Measurements from ENCODE around the gene NXPH4. TPM values are rescaled to one million over a fixed set of nuclear protein-coding genes. Genes with fewer than 3 reads are reported as not detected.

The NXPH4 gene
- total and polyA plus RNA-seq, 10 of the 15 experiments (the other 5 are each of a cell fraction or from before 2014, with no cell fraction given) = 0.03 to 0.26 TPM; not detected in 8

DNA sequence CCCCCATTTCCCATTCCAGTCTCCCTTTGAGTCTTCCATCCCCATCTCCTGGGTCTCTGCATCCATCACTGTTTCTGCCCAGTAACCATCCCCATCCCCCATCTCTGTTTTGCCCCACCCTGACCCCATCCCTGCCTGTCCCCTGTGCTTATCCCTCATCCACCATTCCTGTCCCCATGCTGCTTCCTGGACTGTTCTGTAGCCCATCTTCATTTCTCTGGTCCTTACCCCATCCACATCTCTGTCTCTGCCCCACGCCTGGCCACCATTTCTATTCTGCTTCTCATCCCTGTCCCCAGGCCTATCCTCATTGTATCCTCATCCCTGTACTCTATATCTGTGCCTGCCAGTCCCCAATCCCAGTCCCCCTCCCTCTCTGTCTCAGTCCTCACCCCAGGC is 4.2 kb downstream of the NXPH4 start:
- Histone ChIP-seq H3K27ac (ENCODE audit: control insufficient read depth, insufficient read depth) (no peak overlapping the region), H3K4me1 (ENCODE audit: control insufficient read depth, insufficient read depth, low read length) (peaks cover 13% of the 10 kb centered on the region), H4K20me1 (ENCODE audit: control insufficient read depth, insufficient read depth) (no peaks in the 10 kb centered on the region), H3K36me3 (ENCODE audit: control insufficient read depth in 2 of 2, insufficient read depth in 2 of 2, low read length in 1 of 2) (no peaks in the 10 kb centered on the region), H3K4me3 (no peak overlapping the region), H3K4me2 (ENCODE audit: control insufficient read depth, insufficient read depth) (no peak overlapping the region), H3K9ac (ENCODE audit: control insufficient read depth, insufficient read depth, low read length) (no peak overlapping the region), H3K79me2 (ENCODE audit: control insufficient read depth, insufficient read depth, low read length) (no peaks in the 10 kb centered on the region), H2AFZ (ENCODE audit: control insufficient read depth, low read depth, low read length) (no peak overlapping the region), H3K9me3 (replicated peaks; ENCODE audit: control insufficient read depth, insufficient read depth, low read length) (no peaks in the 10 kb centered on the region), H3K27me3 (replicated peaks in 1 of 2; ENCODE audit: control insufficient read depth in 2 of 2, insufficient read depth in 2 of 2, low read length in 1 of 2) (peaks cover 33 to 38% of the 10 kb centered on the region in 2 experiments)
- FAIRE-seq = no peak
- SMC1A ChIA-PET (ENCODE audit: uncharacterized antibody, unreplicated experiment) = no interaction called here
- ATAC-seq = no peak
- TF ChIP-seq, protein P1, sequence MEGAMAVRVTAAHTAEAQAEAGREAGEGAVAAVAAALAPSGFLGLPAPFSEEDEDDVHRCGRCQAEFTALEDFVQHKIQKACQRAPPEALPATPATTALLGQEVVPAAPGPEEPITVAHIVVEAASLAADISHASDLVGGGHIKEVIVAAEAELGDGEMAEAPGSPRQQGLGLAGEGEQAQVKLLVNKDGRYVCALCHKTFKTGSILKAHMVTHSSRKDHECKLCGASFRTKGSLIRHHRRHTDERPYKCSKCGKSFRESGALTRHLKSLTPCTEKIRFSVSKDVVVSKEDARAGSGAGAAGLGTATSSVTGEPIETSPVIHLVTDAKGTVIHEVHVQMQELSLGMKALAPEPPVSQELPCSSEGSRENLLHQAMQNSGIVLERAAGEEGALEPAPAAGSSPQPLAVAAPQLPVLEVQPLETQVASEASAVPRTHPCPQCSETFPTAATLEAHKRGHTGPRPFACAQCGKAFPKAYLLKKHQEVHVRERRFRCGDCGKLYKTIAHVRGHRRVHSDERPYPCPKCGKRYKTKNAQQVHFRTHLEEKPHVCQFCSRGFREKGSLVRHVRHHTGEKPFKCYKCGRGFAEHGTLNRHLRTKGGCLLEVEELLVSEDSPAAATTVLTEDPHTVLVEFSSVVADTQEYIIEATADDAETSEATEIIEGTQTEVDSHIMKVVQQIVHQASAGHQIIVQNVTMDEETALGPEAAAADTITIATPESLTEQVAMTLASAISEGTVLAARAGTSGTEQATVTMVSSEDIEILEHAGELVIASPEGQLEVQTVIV (IDR thresholded peaks at IDR 0.05; ENCODE audit: borderline replicate concordance, partially characterized antibody) = no peak
- TF ChIP-seq, protein P2, sequence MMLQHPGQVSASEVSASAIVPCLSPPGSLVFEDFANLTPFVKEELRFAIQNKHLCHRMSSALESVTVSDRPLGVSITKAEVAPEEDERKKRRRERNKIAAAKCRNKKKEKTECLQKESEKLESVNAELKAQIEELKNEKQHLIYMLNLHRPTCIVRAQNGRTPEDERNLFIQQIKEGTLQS (IDR thresholded peaks at IDR 0.05; ENCODE audit: borderline replicate concordance, extremely low read depth, low read depth, low read length) = no peak
- no peak for TF ChIP-seq KDM1A (IDR thresholded peaks at IDR 0.05; ENCODE audit: borderline replicate concordance)
- no peak for TF ChIP-seq ZNF217 (IDR thresholded peaks at IDR 0.05)
- TF ChIP-seq CEBPB (IDR thresholded peaks at IDR 0.05; ENCODE audit: borderline replicate concordance in 1 of 2, low read depth in 2 of 2, low read length in 2 of 2) = no peak
- CTCF ChIA-PET = interaction anchor here (1.1 kb wide), 1 partner anchor 22 kb away, joined by 5 read pairs; no protein-coding TSS in a partner anchor
- BruUV-seq (replicated peaks) = no TSS peak
- POLR2A ChIA-PET = no interaction called here
- 0% methylated on average over 1 of the region's 1 CpG for WGBS (ENCODE audit: insufficient coverage, insufficient replicate concordance, low lambda C conversion rate, missing lambda C conversion rate)
- intact Hi-C loops (cut with micrococcal nuclease; ENCODE audit: unreplicated experiment) (no loop called here), in situ Hi-C loops (cut with MboI) (no loop called here)
- DNase-seq (ENCODE audit: low read depth, low spot score) = no peak
- RAD21 ChIA-PET (ENCODE audit: unreplicated experiment) = no interaction called here
